Measurements from ENCODE around the gene YEATS2. TPM values are rescaled to one million over a fixed set of nuclear protein-coding genes. Genes with fewer than 3 reads are reported as not detected.

YEATS2 gene
- 10.0 to 13.8 TPM (median 12.3 TPM) in 5 replicates for total RNA-seq (2022; extraction: Qiagen RNA extraction)

GRCh38 chr3:183697610-183698317 lies at the start of gene YEATS2:
Gene YEATS2 (plus strand): TSS chr3:183697797. CDS start chr3:183715163, 17,366 bp downstream.

GRCh38 chr3:183825456-183826161 lies 128.0 kb downstream of the YEATS2 start, which contains the start of gene MAP6D1:
Gene MAP6D1 (minus strand): TSS chr3:183825577. CDS start chr3:183825547, 30 bp downstream.

Other genes starting within 250 kb of the YEATS2 start
- gene KLHL6, start 142.1 kb upstream of the YEATS2 start, total RNA-seq (2022; extraction: Qiagen RNA extraction): not detected in 5 replicates
- 6.1 to 8.8 TPM (median 7.5 TPM) in 5 replicates for gene KLHL24, start 62.2 kb upstream of the YEATS2 start, total RNA-seq (2022; extraction: Qiagen RNA extraction)
- 4.4 to 7.4 TPM (median 6.9 TPM) in 5 replicates for gene MAP6D1, start 127.8 kb downstream of the YEATS2 start, total RNA-seq (2022; extraction: Qiagen RNA extraction)
- gene PARL, start 187.1 kb downstream of the YEATS2 start, total RNA-seq (2022; extraction: Qiagen RNA extraction): 61.4 to 66.8 TPM (median 62.6 TPM) in 5 replicates